HepG2 (cell line): Measurements from ENCODE around the gene CD72. TPM values are rescaled to one million over a fixed set of nuclear protein-coding genes. Genes with fewer than 3 reads are reported as not detected.

Source experiments
- ATAC-seq: fragments of 200-7000 bp; cut with Tn5 transposase; 3 replicates; pipeline ENCODE4 v1.9.1; 2020; ENCODE audit warnings: mild to moderate bottlenecking, moderate library complexity
- BruUV-seq: library from RNA; stranded (reverse); fragments of 400-500 nt; replicated peaks from 2 replicates; lab custom pipeline; 2021; lab: Mats Ljungman, UMichigan
- CTCF ChIA-PET: fragments of 300-600 bp; formaldehyde crosslinking; extraction: SDS; loops from one replicate; lab custom pipeline; 2021; ENCODE audit warnings: low total read pairs, inconsistent platforms, low intra/inter-chr PET ratio; lab: Yijun Ruan, JAX
- POLR2A ChIA-PET: fragments of 350-600 bp; sonication (Branson Sonifier 250); formaldehyde crosslinking; loops from one replicate; lab custom pipeline; 2020; ENCODE audit warnings: antibody characterized with exemption, inconsistent platforms; lab: Yijun Ruan, JAX
- DNase-seq: peaks from one replicate; pipeline ENCODE4 v3.0.0-alpha.2; 2015; ENCODE audit warnings: low spot score
- FAIRE-seq: peaks from 3 replicates; lab custom pipeline; 2011; peaks lifted over from hg19 to GRCh38; lab: Jason Lieb, UNC
- H2AFZ ChIP-seq: one replicate; pipeline ENCODE4 v1.6.1; 2011; ENCODE audit warnings: low read length, inconsistent platforms
- H3K27ac ChIP-seq: fragments of 300-600 bp; 3 replicates; pipeline ENCODE4 v1.8.0; 2011; ENCODE audit warnings: mixed run types, mild to moderate bottlenecking, mixed read lengths, low read length, inconsistent platforms; ENCODE audit not compliant: insufficient read depth; ENCODE audit errors: extremely low read length
- H3K27me3 ChIP-seq, 2 experiments: fragments of 200-600 bp in 1 of 2; 2 replicates in 1 of 2; 3 replicates in 1 of 2; pipeline versions ENCODE4 v1.6.0 to v1.8.0; 2011; ENCODE audit warnings: low read length in 2 of 2, mild to moderate bottlenecking in 2 of 2, moderate library complexity in 2 of 2, inconsistent platforms in 1 of 2; ENCODE audit not compliant: insufficient read depth in 2 of 2, control insufficient read depth in 1 of 2
- H3K36me3 ChIP-seq, 2 experiments: fragments of 200-600 bp in 1 of 2; replicated peaks in 1 of 2; 2 replicates in 1 of 2; 3 replicates in 1 of 2; pipeline versions ENCODE4 v1.5.1 to v1.8.0; 2011; ENCODE audit warnings: low read length in 2 of 2, inconsistent platforms in 1 of 2; ENCODE audit not compliant: insufficient read depth in 2 of 2, control insufficient read depth in 1 of 2
- H3K4me1 ChIP-seq: 2 replicates; pipeline ENCODE4 v1.5.1; 2012; ENCODE audit warnings: low read length, inconsistent platforms; ENCODE audit not compliant: insufficient read depth
- H3K4me2 ChIP-seq: 2 replicates; pipeline ENCODE4 v1.6.0; 2011; ENCODE audit warnings: low read depth, low read length, inconsistent platforms
- H3K4me3 ChIP-seq, 3 experiments: fragments of 200-600 bp in 1 of 3; sonication (generic), shearing (Covaris generic) in 1 of 3; replicated peaks in 1 of 3; 2 replicates each; pipeline ENCODE4 v1.5.1; 2011 to 2016; ENCODE audit warnings: low read length in 3 of 3, inconsistent platforms in 2 of 3, low read depth in 2 of 3, mild to moderate bottlenecking in 2 of 3, control low read depth in 1 of 3, mixed read lengths in 1 of 3; ENCODE audit not compliant: insufficient read depth in 1 of 3
- H3K79me2 ChIP-seq: one replicate; pipeline ENCODE4 v1.6.1; 2011; ENCODE audit warnings: low read length, inconsistent platforms; ENCODE audit not compliant: insufficient read depth
- H3K9ac ChIP-seq: 2 replicates; pipeline ENCODE4 v1.6.0; 2011; ENCODE audit warnings: mild to moderate bottlenecking, low read depth, low read length, inconsistent platforms; ENCODE audit not compliant: insufficient read depth
- H3K9me3 ChIP-seq: 2 replicates; pipeline ENCODE4 v1.5.1; 2012; ENCODE audit warnings: mild to moderate bottlenecking, low read length
- H4K20me1 ChIP-seq: 2 replicates; pipeline ENCODE4 v1.6.0; 2011; ENCODE audit warnings: inconsistent platforms, mild to moderate bottlenecking, low read length, moderate library complexity; ENCODE audit not compliant: insufficient read depth
- FOXO1 ChIP-seq: sonication (generic); formaldehyde crosslinking; IDR thresholded peaks from 2 replicates; pipeline ENCODE4 v1.4.0; 2020; ENCODE audit warnings: missing genetic modification reagents
- GABPA ChIP-seq, 2 experiments: IDR thresholded peaks; 2 replicates each; pipeline ENCODE4 v1.6.1; 2011 to 2016; ENCODE audit warnings: low read depth in 2 of 2, low read length in 1 of 2, missing biosample characterization in 1 of 2, missing genetic modification characterization in 1 of 2
- HOMEZ ChIP-seq: IDR thresholded peaks from 2 replicates; pipeline ENCODE4 v1.6.1; 2016; ENCODE audit warnings: low read depth
- NAIF1 ChIP-seq: sonication (generic); formaldehyde crosslinking; IDR thresholded peaks from 2 replicates; pipeline ENCODE4 v1.5.0; 2020; ENCODE audit warnings: mild to moderate bottlenecking, missing genetic modification reagents, borderline replicate concordance
- PAWR ChIP-seq: sonication (generic); formaldehyde crosslinking; IDR thresholded peaks from 2 replicates; pipeline ENCODE4 v1.4.0; 2020; ENCODE audit warnings: missing genetic modification reagents, mild to moderate bottlenecking, borderline replicate concordance
- PHF5A ChIP-seq: IDR thresholded peaks from one replicate; pipeline ENCODE4 v1.6.1; 2018; ENCODE audit warnings: low read depth, missing genetic modification reagents; ENCODE audit not compliant: unreplicated experiment
- RCOR2 ChIP-seq: IDR thresholded peaks from 2 replicates; pipeline ENCODE4 v1.6.1; 2016; ENCODE audit warnings: missing biosample characterization, missing genetic modification reagents
- ZNF672 ChIP-seq: sonication (generic); formaldehyde crosslinking; IDR thresholded peaks from 2 replicates; pipeline ENCODE4 v1.8.1; 2022; ENCODE audit warnings: missing genetic modification reagents
- WGBS: methylation state at CpG from one replicate; pipeline ENCODE4 v1.1.6; 2017; ENCODE audit warnings: low lambda C conversion rate; 5-methylcytosine and 5-hydroxymethylcytosine counted together
- in situ Hi-C: cut with HindIII; loops from 2 replicates; pipeline ENCODE4 v1.10.0; 2017; ENCODE audit warnings: low pct_unique_long_range_greater_than_20kb; ENCODE audit not compliant: extremely low pct_ligation_motif_present
- intact Hi-C: fragments of 100-400 bp; cut with micrococcal nuclease; formaldehyde crosslinking; loops from one replicate; pipeline ENCODE4 v1.10.0; 2022; ENCODE audit not compliant: unreplicated experiment
- polyA plus RNA-seq, 8 experiments: library from polyadenylated mRNA; depleted of rRNA in 3 of 8; stranded (reverse) in 7 of 8; unstranded in 1 of 8; fragments of >200 nt; fragmentation: Illumina TruSeq in 4 of 8; extraction: Trizol in 4 of 8; gene quantifications; 2 replicates each; pipeline versions ENCODE4 v1.2.1 to v1.2.3, GENCODE V29; 2011 to 2016; ENCODE audit warnings: low read depth in 4 of 8, missing spikeins in 1 of 8, mixed read lengths in 1 of 8; ENCODE audit not compliant: insufficient read depth in 1 of 8
- total RNA-seq, 5 experiments: library from RNA; depleted of rRNA; stranded (reverse); fragments of >200 nt; fragmentation: Illumina TruSeq; extraction: Trizol; gene quantifications; 2 replicates each; pipeline ENCODE4 v1.2.3, GENCODE V29; 2016; ENCODE audit warnings: low read depth in 1 of 5

Gene CD72
- total and polyA plus RNA-seq, 2 of the 13 experiments (the other 11 are each of a cell fraction or from before 2014, with no cell fraction given) = 0.18 to 1.1 TPM

GRCh38 chr9:35658968-35659220 is 40.7 kb upstream of the CD72 start:
- Histone ChIP-seq H3K36me3 (peaks cover 8 to 10% of the 10 kb centered on the region in 2 experiments; a peak in 3 of 5 replicates), H2AFZ (no peak overlapping the region), H3K27ac (peak overlapping the region; percentile 100), H4K20me1 (no peaks in the 10 kb centered on the region), H3K4me2 (peak overlapping the region; percentile 82), H3K9ac (peak overlapping the region; percentile 98), H3K9me3 (no peaks in the 10 kb centered on the region), H3K27me3 (no peaks in the 10 kb centered on the region; a peak in 2 of 5 replicates), H3K79me2 (peaks cover 6% of the 10 kb centered on the region), H3K4me3 (peak overlapping the region; percentile 66 to 89 (median 85)), H3K4me1 (peaks cover 71% of the 10 kb centered on the region)
- ATAC-seq = peak; percentile 1; the same call in 2 of the 3 replicates
- intact Hi-C loops = loop anchor here (1.0 kb wide), 3 partner anchors 10 to 90 kb away; partner anchors contain the start of genes CREB3, GBA2, RGP1 and TLN1
- TF ChIP-seq PHF5A (CRISPR knock-in tag) (no peak), GABPA (IDR thresholded peaks at IDR 0.05; ENCODE audit: low read depth, low read length) (no peak), GABPA (CRISPR knock-in tag; IDR thresholded peaks at IDR 0.05; ENCODE audit: low read depth) (0 out of 2 replicates have a peak, but pooled peaks have one; percentile 15), PAWR (no peak), ZNF672 (CRISPR knock-in tag) (0 out of 2 replicates have a peak, but pooled peaks have one; percentile 2), RCOR2 (CRISPR knock-in tag) (no peak), NAIF1 (CRISPR knock-in tag) (no peak), FOXO1 (CRISPR knock-in tag) (no peak), HOMEZ (CRISPR knock-in tag) (peak; percentile 36; the same call in 1 of the 2 replicates)
- BruUV-seq = no TSS peak
- ChIA-PET CTCF (interaction anchor here (1.7 kb wide), 1 partner anchor 37 kb away, joined by 9 read pairs; no protein-coding TSS in a partner anchor), POLR2A (interaction anchor here (1.1 to 6.3 kb wide), 8 partner anchors 11 to 155 kb away, joined by 3 to 68 read pairs (median 30); partner anchors contain the start of genes CREB3, HINT2, TLN1 and TPM2)
- in situ Hi-C loops = loop anchor here (10.0 kb wide), 1 partner anchor 544 kb away; the partner anchor contains the start of gene ATOSB
- WGBS = no CpG with 5 or more reads among the region's 2 CpGs
- no peak for FAIRE-seq
- no peak for DNase-seq
